Endothelial cell of hepatic sinusoid (primary cell): ENCODE results near the gene SCUBE2.
"Not testable (repeated sequence)": the region's sequence is repeated elsewhere in the genome, so short reads cannot be mapped to it uniquely, and the experiment has no call there.

Experiments
- in situ Hi-C: cut with HindIII; loops from 2 replicates; pipeline ENCODE4 v1.10.0; 2017; ENCODE audit warnings: low sequenced_read_pairs

SCUBE2 gene

GRCh38 chr11:9109858-9110731, 18.7 kb upstream of the SCUBE2 start:
- in situ Hi-C loops: no loop called here

DNA sequence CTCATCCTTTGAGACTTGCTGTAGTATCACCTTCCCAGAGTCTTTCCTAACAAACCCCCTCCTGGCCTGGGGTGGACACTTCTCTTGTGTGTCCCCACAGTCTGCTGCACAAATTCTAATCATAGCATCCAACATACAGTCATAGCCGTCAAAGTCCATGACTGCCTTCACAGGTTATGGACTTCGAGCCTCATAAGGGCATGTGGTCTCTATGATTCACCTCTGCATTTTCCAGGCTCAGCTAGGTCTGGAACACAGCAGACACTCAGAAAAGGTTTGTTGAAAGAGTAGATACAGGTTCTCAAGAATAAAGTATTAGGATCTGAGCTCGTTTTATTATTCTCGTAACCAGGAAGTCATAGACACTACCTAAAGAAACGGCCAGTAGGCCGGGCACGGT, 13.2 kb upstream of the SCUBE2 start:
- in situ Hi-C loops: no loop called here

DNA sequence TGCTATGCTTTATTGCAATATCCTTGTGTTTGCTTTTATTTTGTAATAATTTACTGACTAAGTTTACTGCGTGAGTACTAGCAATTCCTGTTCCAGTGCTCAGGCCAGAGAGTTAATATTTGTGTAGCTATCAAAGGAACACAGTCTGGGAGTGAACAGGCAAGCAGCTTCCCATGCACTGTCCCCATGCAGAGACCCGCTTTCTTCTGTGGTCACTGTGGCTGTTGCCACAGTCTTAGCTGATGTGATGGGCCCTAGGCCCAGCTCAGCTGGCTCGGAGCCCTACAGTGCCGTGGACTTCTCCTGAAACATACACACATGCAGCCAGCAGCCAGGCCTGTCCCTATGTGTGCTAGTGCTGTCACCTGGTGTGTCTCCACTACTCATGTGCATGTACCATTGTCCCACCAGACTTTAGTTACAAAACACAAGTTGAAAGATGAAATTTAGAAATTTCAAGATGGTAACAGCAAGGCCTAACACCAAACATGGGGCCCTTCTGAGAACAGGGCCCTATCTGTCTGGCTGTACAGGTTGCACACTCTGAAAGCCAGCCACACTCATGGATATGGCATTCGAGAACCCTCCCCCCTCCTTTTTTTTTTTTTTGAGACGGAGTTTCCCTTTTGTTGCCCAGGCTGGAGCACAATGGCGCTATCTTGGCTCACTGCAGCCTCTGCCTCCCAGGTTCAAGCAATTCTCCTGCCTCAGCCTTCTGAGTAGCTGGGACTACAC, 12.3 kb upstream of the SCUBE2 start:
- in situ Hi-C loops: no loop called here

DNA sequence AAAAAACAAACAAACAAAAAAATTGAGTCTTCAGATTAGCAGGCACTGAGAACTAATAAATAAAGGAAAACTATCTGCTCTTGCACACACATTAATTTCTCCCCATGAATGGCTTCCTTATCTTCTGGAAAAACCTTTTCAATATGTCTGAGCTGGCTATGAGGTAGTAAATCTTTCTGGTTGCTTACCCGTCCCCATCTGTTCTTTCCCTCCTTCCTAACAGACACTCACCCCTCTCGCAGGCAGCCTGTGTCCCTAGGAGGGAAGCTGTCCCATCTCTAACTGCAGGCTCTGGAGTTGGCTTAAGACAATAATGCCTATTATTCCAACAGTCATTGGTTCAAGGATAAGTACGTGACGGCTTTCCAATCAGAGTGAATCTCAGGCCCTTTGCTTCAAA, 8.2 kb upstream of the SCUBE2 start:
- in situ Hi-C loops: no loop called here

GRCh38 chr11:9098455-9098854, 7.1 kb upstream of the SCUBE2 start:
- in situ Hi-C loops: not testable (repeated sequence)

DNA sequence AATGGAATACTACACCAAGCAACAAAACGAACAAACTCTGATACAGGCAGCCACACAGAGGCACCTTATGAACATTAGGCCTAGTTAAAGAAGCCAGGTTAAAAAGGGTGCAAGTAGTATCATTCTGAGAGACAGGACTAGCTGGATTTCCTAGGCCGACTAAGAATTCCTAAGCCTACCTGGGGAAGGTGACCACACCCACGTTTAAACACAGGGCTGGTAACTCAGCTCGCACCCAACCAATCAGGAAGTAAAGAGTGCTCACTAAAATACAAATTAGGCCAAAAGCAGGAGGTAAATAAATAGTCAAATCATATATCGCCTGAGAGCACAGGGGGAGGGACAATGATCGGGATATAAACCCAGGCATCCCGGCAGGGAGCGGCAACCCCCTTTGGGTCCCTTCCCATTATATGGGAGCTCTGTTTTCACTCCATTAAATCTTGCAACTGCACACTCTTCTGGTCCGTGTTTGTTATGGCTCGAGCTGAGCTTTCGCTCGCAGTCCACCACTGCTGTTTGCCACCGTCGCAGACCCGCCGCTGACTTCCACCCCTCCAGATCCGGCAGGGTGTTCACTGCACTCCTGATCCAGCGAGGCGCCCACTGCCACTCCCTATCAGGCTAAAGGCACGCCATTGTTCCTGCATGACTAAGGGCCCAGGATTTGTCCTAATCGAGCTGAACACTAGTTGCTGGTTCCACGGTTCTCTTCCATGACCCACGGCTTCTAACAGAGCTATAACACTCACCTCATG, 6.0 kb upstream of the SCUBE2 start:
- in situ Hi-C loops: not testable (repeated sequence)

GRCh38 chr11:9096427-9096826, 5.0 kb upstream of the SCUBE2 start:
- in situ Hi-C loops: no loop called here

GRCh38 chr11:9095421-9095820, 4.0 kb upstream of the SCUBE2 start:
- in situ Hi-C loops: no loop called here

DNA sequence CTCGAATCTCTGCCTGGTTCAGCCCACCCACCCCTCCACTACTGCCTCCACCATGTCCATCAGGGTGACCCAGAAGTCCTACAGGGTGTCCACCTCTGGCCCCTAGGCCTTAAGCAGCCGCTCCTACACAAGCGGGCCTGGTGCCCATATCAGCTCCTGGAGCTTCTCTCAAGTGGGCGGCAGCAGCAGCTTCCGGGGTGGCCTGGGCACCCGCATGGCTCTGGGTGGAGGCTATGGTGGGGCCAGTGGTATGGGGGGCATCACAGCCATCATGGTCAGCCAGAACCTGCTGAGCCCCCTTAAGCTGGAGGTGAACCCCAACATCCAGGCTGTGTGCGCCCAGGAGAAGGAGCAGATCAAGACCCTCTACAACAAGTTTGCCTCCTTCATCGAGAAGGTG, 3.0 kb upstream of the SCUBE2 start:
- in situ Hi-C loops: no loop called here

DNA sequence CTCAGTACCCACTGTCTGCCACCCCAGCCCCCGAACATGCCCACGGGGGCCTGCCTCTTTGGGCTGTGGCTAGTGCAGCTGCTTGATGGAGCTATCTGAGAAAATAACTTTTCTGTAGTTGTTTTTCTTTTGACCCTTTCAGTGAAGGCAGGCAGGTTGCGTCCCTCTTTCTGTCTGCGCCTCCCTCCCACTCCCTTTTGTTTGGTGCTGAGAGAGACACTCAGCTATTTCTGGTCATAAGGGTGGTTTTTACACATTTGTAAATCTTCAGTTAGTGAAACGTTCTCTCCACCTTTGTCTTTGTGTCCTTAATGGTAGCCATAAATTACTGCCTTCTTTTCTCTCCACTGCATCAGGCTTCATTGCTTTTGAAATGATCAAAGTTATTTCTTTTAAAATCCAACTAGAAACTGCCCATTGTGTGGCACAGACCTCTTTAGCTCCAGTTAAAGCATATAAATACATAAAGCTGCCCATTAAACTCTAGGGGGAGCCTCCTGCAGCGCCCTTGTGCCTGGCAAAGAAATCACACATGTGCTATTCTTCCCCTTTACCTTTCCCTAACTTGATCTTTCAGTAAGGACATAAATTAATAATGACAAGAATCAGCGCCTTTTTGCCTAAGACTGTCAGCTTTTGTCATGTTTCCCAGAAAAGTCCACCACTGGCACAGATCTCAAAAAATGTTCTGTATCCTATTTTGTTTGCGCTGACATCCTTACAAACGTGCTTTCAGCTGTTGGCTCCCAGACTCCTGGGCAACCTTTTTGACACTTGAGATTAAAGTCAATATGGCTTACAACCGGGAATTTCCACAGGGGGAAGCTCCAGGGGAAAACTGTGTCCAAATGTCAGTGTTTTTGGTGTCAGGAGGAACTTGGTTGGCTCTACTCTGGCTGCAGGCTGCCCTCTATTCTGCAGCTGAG, 1.7 kb upstream of the SCUBE2 start:
- in situ Hi-C loops: no loop called here

GRCh38 chr11:9092072-9092471, 673 bp upstream of the SCUBE2 start:
- in situ Hi-C loops: no loop called here

GRCh38 chr11:9090488-9091043, 833 bp downstream of the SCUBE2 start:
- in situ Hi-C loops: no loop called here

DNA sequence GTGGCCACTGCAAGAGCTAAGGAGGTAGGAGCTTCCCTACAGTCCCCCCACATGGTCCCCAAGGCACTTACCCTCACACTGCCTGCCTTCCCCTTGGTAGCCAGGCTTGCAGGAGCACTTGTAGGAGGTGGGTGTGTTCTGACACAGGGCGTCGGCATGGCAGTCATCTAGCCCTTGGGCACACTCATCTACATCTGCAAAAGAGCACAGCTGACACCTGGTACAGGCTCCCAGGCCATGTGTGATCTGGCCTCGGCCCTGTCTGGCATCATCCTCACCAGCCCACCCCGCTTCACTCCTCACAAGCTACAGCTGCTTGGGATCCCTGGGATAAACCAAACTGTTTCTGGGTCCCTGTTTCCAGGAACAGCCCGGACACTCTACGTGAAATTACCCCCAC, 1.8 kb downstream of the SCUBE2 start:
- in situ Hi-C loops: no loop called here

GRCh38 chr11:9089061-9089460, 2.3 kb downstream of the SCUBE2 start:
- in situ Hi-C loops: no loop called here

DNA sequence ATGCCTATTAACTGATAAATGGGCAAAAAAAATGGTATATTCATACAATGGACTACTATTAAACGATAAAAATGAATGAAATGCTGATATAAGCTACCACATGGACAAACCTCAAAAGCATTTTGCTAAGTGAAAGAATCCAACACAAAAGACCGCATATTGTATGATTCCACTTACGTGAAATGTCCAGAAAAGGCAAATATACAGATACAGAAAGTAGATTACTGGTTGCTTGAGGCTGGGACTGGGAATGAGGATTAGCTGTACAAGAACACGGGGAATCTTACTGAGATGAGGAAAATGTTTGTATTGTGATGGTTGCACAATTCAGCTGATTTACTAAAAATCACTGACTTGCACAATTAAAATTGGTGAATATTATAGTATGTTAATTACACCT, 8.8 kb downstream of the SCUBE2 start:
- in situ Hi-C loops: no loop called here

DNA sequence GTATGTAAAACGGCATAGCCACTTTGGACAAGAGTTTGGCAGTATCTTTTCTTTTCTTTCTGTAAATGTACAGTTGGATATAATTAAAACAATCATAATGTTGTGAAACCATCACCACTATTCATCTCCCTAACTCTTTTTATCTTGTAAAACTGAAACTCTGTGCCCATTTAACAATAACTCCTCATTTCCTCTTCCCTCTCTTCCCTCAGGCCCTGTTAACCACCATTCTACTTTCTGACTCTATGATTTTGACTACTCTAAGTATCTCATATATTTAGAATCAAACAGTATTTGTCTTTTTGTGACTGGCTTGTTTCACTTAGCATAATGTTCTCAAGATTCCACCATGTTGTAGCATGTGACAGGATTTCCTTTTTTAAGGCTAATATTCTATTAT, 10.2 kb downstream of the SCUBE2 start:
- in situ Hi-C loops: no loop called here

- in situ Hi-C loops: loop anchor here (5.0 kb wide), 2 partner anchors 49 to 66 kb away; no protein-coding TSS in a partner anchor
Observed at GRCh38 chr11:9078113-9079086, 13.0 kb downstream of the SCUBE2 start.

GRCh38 chr11:9077164-9077563, 14.2 kb downstream of the SCUBE2 start:
- in situ Hi-C loops: loop anchor here (5.0 kb wide), 2 partner anchors 50 to 65 kb away; no protein-coding TSS in a partner anchor

DNA sequence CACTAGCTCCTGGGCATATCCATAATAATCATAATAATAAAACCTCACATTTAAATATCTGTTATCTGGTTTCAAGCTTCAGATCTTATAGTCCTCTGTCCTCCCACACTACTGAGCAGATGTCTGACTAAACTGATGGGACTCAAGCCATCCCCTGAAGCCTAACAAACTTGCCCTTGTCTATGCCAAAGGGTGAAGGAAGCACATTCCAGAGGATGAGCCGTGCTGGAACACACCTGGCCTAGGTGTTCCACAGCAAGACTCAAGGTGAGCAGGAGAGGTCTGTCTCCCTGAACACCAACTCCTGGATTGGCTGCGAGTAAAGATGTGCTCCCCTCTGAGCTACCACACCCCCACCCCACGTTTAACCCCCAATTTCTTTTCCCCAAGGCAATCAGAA, 14.7 kb downstream of the SCUBE2 start:
- in situ Hi-C loops: loop anchor here (5.0 kb wide), 2 partner anchors 51 to 64 kb away; no protein-coding TSS in a partner anchor
